Measurements from ENCODE around the gene RARS2.
A peak's percentile ranks its signal among the peaks of the same experiment; 100 is the strongest.
"Not testable (repeated sequence)": the region's sequence is repeated elsewhere in the genome, so short reads cannot be mapped to it uniquely, and the experiment has no call there.

The RARS2 gene

DNA sequence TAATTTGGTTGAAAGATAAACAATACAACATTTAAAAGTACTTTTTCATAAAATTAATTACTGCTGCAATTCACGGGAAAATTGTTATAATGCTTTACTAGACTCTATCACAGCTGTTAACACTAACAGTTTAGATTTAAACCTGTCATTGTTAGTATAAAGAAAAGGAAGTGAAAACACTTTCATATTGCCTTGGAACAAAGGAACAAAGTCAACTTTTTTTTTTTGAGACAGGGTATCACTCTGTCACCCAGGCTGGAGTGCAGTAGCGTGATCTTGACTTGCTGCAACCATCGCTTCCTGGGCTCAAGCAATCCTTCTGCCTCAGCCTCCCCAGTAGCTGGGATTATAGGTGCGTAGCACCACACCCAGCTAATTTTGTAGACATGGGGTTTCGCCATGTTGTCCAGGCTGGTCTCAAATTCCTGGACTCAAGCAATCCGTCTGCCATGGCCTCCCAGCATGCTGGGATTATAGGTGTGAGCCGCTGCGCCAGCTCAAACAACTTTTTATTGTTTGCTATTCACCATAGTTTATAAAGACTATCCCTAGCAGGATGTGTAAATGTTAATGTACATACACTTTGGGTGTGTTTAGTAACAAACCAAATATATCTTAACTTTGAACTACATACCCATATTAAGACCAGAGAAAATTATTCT, 94.9 kb downstream of the RARS2 start:
- DNase-seq: no peak

GRCh38 chr6:87489326-87489725, 100.5 kb downstream of the RARS2 start:
- not testable (repeated sequence) for DNase-seq

DNA sequence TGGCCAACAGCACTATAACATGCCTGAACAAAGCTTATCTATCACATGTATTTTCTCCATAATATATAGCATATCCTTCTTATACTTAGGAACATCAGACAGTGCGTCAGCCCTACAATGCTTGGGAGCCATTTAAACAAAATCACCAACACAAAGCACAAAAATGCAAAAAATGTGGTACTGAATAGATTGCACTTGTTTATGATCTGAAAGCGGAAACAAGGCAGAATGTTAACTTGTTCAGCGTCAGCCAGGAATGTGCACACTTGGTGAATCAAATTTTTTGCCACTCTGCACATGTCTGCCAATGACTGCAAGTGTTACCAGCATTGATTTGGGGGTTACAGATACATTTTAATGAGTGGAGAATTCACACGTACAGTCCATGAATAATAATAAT, 102.2 kb downstream of the RARS2 start:
- no peak for DNase-seq

DNA sequence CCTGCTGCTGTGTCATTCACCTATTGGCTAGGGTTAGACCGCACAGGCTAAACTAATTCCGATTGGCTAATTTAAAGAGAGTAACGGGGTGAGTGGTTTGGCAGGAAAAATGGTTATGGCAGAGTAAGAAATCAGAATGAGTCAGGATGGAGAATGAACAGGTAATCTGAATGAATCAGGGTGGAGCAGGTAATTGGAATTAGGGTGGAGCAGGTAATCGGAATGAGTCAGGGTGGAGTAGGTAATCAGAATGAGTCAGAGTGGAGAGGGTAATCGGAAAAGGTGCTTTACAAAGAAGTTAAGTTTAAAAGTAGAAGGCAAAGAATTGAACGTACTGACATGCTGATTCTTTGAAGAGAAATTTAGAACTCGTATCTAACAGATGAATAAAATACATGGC, 105.3 kb downstream of the RARS2 start:
- DNase-seq: no peak

DNA sequence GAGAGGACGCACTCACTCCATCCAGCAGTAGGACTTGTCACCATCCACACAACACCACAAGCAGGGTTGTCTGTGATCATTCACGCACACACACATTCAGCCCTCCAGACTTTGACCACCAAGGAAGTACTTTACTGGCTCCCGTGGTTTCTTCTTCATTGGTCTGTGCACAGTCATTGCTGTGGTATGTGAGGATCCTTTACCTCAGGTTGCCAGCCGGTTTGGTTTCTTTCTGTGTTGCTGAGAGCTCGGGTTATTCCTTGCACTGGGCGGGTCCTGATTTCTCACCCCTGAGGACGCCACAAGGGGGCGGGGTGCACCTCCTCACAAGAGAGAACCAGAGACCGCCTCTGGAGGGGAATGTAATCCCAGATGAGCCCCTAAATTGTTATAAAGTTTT, 105.9 kb downstream of the RARS2 start:
- peak in 1 of 2 donors; percentile 13 for DNase-seq

DNA sequence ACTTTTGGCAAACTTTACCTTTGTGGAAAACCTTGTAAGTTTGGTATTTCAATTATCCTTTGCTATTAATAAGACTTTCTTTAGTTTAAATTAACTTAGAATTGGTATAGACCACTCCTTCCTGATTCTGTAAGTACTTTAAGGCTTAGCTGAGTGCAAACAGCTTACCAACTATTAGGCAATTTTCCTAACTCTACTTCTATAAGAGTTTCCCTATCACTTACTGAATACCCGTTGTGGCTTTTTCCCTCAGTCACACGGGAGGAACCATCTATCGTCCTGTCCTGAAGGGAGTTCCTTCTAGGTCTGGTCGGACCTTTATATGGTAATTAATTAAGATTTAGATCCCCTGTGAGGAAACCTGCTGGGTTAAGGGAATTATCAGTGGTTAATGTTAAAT, 107.4 kb downstream of the RARS2 start:
- no peak for DNase-seq

DNA sequence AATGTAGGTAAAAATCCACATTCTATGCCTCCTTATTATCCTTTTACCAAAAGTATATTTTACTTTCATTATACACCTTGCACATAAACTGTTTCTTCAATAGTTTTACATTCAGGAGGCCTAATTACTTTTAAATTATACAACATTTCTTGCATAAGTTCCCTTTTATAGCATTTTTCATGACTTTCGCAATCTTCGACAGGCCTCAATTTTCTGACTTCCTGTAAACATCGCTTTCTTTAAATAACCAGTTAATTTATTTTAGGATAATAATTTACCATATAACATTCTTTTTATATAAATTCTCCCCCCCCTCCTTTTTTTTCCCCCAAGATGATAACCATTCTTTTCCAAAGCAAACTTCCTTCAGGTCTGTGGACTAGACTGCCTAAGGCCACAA, 107.9 kb downstream of the RARS2 start:
- DNase-seq: no peak

DNA sequence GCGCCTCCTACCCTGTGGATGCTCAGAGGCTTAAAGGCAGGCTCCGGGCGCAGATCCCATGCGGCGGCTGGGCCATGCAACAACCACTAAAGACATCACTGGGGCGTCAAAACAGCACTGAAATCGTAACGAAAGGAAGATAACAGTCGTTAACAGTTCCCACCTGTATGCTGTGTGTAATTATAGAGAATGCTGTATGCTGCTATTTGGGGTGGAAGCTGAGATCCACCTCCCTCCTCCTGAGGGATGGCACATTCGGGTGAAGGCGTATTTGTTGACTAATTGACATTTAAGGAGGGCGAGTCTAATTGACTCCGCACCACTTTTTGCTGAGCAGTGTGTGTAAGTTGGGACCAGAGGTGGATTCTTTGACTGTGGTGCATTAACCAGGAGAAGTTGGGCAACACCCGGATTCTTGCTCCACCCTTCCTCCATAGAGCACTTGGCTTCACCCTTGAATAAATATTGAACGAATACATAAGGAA, 116.3 kb downstream of the RARS2 start:
- DNase-seq: peak; percentile 54 to 58

GRCh38 chr6:87472525-87473418, 117.0 kb downstream of the RARS2 start, which contains the start of gene SLC35A1:
Gene SLC35A1, plus strand, starts transcription at chr6:87472974. Its CDS starts 30 bp downstream, at chr6:87473004.
- DNase-seq: peak; percentile 83 to 85

- DNase-seq: no peak
These were observed 124.7 kb downstream of the RARS2 start for GRCh38 chr6:87465051-87465450.
